GM12872 (cell line): Measurements from ENCODE around the gene SLC2A9.

Source experiments
- TF ChIP-seq, protein P1 (sequence below): IDR thresholded peaks from 3 replicates; pipeline ENCODE4 v1.5.1; 2011; ENCODE audit warnings: low read depth, mild to moderate bottlenecking, low read length, moderate library complexity; ENCODE audit not compliant: insufficient read depth

The SLC2A9 gene

DNA sequence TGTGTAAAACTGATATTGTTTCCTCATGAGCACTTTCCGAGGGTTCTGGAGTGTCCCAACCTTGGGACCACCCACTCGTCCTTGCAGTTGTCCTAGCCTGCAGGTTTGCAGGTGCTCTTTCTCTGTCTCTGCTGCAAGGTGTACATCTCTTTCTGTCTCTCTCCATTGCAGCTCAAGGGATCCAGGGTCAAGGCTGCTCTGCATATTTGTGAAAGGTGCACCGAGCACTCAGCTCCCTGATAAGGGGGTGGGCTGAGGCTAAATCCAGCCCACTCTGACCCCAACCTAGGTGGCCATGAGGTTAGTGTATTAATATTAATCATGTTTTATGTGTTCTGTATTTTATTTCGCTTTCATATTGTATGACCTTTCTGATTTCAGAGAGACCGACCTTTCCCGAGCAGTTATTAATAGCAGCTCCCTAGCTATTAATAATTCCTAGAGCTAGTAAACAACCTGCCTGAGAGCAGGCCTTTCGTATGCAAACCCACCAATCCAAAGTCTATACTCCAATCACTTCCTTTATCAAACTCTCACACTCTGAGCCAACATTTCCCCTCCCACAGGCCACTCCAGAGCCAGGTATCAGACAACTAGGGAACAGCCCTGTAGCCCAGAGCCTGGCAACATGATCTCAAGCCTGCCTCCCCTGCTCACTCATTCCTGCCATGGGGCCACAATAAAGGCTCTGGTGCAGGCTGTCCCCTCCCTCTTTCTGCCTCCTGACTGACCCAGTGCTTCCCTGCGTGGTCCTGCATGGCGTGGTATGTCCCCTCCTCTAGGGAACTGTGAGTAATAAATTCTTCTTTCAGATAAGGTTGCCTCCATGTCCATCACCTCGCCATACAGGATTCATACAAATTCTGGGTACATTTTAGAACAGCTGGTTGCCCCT lies 73.9 kb downstream of the SLC2A9 start:
- TF ChIP-seq, protein P1, sequence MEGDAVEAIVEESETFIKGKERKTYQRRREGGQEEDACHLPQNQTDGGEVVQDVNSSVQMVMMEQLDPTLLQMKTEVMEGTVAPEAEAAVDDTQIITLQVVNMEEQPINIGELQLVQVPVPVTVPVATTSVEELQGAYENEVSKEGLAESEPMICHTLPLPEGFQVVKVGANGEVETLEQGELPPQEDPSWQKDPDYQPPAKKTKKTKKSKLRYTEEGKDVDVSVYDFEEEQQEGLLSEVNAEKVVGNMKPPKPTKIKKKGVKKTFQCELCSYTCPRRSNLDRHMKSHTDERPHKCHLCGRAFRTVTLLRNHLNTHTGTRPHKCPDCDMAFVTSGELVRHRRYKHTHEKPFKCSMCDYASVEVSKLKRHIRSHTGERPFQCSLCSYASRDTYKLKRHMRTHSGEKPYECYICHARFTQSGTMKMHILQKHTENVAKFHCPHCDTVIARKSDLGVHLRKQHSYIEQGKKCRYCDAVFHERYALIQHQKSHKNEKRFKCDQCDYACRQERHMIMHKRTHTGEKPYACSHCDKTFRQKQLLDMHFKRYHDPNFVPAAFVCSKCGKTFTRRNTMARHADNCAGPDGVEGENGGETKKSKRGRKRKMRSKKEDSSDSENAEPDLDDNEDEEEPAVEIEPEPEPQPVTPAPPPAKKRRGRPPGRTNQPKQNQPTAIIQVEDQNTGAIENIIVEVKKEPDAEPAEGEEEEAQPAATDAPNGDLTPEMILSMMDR = no peak

DNA sequence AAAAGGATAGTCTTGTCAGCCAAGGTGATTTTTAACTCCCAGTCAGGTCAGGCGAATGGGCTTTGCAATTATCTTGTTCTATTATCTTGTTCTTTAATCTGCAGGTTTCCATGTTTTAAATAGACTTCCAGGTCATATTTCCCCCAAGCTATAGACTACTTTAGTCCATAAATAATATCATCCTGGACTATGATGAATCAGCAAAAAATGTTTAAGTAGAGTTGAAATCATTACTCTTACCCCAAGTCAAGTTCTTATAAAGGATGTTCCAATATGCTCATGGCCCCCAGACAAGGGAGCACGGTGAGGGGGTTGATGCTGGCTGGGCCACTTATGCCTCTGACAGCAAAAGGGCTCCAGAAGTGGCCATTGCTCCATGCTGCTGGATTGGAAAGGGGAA lies 75.1 kb downstream of the SLC2A9 start:
- TF ChIP-seq, protein P1 = no peak

DNA sequence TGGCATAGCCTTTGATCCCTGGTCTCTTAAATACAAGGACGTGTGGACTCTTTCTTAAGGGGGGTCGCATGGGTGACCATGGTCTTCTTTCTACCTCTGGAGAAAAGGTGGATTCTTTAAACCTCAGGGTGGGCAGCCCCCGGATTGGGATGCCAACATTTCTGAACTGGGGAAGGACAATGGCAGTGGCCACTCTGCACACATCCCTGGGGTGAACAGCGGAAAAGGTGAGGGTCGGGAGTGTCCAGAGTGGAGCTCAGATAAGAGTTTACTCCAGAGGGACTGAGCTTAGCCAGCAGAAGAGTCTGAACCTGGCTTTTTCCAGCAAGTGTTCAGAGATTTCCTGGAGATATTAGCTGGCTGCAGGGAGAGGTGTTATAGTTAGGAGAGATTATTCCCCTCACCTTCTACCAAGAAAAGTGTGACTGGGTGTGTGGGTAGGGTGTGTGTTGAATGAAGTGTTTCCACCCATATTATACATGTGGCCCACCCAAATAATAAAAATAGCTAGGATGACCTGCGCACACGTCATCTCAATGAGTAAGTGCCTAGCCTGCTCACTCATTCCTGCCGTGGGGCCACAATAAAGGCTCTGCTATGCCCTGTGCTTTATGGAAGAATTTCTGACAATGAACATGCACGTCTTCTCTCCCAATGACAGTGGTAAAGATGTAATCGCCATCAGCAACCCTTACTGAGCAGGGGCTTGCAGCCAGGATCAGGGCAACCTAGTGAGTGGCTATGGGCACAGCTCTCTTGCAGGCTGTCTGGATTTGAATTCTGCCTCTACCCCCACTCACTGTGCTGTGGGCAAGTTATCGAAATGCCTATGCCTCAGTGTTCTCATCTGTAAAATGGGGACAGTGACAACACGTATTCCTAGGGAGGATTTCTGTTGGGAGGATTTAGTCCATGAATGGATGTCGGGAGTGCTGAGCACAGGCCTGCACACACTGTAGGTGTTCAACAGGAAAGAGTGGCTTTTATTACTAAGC lies 76.6 kb downstream of the SLC2A9 start:
- TF ChIP-seq, protein P1 = no peak

DNA sequence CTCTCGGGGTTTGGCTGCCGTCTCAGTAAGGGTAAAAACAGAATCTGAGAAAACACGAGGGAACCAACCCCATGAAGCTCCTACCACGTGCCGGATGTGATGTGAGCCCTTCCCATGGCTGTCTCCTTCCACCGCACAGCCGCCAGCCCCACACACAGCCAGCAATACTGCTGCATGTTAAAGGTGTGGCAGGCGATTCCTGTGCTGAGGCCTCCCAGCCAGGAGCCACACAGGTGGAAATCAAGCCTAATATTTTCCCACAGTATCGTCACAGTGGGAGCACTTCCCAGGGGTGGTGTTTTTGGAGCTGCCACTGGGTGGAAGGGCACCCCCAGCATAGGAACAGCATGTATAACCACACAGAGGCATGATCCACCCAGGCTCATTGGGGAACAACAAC lies 77.5 kb downstream of the SLC2A9 start:
- TF ChIP-seq, protein P1 = no peak

DNA sequence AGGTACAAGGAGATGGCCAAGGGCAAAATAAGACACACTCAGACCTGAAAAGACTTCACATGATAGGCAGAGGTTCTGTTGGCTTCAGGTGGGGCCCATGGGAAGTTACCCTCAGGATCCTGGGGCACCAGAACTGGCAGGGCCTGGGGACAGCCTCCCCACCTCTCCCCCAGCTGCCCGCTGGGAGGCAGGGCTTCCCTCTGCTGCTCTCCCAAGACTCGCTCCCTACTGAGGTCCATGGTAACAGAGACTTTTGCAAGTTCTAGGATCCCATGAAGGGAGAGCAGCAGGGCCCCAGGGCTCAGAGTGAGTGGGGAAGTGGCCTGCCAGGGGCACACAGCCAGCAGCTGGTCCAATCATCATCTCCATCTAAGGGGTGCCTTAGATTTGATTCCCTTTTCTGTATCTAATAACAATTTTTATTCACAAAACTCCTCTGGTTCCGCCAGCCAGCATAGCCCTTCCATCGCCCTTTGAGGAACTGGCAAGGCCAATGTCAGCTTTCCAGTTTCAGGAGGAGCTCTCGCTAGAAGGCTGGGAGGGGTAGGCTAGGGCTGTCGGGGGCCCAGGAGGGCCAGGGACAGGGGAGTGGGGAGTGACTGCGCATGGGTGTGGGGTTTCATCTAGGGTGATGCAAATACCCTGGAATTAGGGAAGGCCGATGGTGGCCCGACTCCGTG lies 78.2 kb downstream of the SLC2A9 start:
- TF ChIP-seq, protein P1 = no peak

DNA sequence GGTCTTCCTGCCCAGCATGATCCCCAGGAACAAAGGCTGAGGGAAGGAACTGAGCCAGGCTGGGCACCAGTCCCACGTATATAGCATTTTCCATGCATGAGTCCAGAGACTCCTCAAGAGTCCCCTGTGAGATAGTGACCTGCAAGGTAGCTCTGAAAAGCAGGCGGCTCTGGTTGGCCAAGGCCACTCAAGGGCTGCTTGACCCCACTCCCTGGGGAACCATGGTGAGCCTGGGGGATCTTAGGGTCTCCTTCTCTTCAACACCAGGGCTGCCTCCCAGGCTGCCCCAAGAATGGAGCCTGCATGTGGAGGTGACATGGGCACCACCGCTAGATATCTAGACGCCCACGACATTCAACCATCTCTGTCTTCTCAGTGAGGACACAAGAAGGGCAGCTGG lies 79.2 kb downstream of the SLC2A9 start:
- TF ChIP-seq, protein P1 = no peak

DNA sequence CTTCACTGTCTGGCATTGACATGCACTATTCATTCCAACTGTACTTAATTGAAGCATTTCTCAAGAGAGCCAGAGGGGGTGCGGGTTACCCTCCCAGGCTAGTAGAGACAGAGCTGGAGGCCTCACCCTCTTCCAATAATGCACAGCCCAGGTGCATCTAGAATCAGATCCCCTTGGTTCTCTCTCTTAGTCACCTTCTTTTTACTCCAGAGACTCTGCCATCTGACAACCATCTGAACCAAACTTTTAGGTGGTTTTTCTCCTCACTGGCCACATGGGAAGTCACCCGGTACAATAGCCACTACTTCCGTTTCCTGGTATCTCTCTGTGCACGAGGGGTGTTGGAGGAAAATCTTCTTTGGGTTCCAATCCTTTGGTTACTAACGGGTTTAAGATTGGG lies 81.3 kb downstream of the SLC2A9 start:
- TF ChIP-seq, protein P1 = no peak
